BJ (cell line): Measurements from ENCODE around the gene DOCK1. TPM values are rescaled to one million over a fixed set of nuclear protein-coding genes. Genes with fewer than 3 reads are reported as not detected.

Source experiments
- CTCF ChIA-PET: fragments of 350-600 bp; formaldehyde crosslinking; extraction: SDS; loops from one replicate; lab custom pipeline; 2021; ENCODE audit warnings: antibody characterized with exemption, inconsistent platforms; lab: Yijun Ruan, JAX
- POLR2A ChIA-PET: fragments of 300-600 bp; sonication (Branson Sonifier 250); formaldehyde crosslinking; extraction: SDS; loops from one replicate; lab custom pipeline; 2021; ENCODE audit warnings: antibody characterized with exemption; lab: Charles Lee
- DNase-seq: peaks from one replicate; pipeline ENCODE4 v3.0.0-alpha.2; 2011; ENCODE audit warnings: low read depth
- H3K27me3 ChIP-seq: 2 replicates; pipeline ENCODE4 v1.6.0; 2011; ENCODE audit warnings: low read length; ENCODE audit not compliant: control insufficient read depth, insufficient read depth
- H3K36me3 ChIP-seq: 2 replicates; pipeline ENCODE4 v1.5.1; 2011; ENCODE audit warnings: low read length; ENCODE audit not compliant: control insufficient read depth, insufficient read depth
- H3K4me3 ChIP-seq: 2 replicates; pipeline ENCODE4 v1.5.1; 2011; ENCODE audit warnings: low read depth, mild to moderate bottlenecking, control low read depth, low read length
- CTCF ChIP-seq: IDR thresholded peaks from 2 replicates; pipeline ENCODE4 v1.5.1; 2011; ENCODE audit warnings: low read depth, mild to moderate bottlenecking, control low read depth, inconsistent platforms, low read length, moderate library complexity; ENCODE audit not compliant: insufficient read depth
- polyA plus RNA-seq: library from polyadenylated mRNA; depleted of rRNA; stranded (reverse); fragments of >200 nt; gene quantifications from 2 replicates; pipeline ENCODE4 v1.2.3, GENCODE V29; 2011

The DOCK1 gene
- polyA plus RNA-seq, 1 experiment: 20.0 TPM

- H3K36me3 ChIP-seq: no peaks in the 10 kb centered on the region
- no peaks in the 10 kb centered on the region for H3K27me3 ChIP-seq
- no peak for TF ChIP-seq CTCF
- no peak overlapping the region for H3K4me3 ChIP-seq
- CTCF ChIA-PET: no interaction called here
- POLR2A ChIA-PET: no interaction called here
- no peak for DNase-seq
Observed at GRCh38 chr10:127332631-127333030, 427.4 kb downstream of the DOCK1 start.

GRCh38 chr10:127337801-127338200 is 432.6 kb downstream of the DOCK1 start:
- Histone ChIP-seq H3K36me3 (no peaks in the 10 kb centered on the region), H3K27me3 (no peaks in the 10 kb centered on the region), H3K4me3 (no peak overlapping the region)
- TF ChIP-seq CTCF: no peak
- POLR2A ChIA-PET: no interaction called here
- no peak for DNase-seq
- CTCF ChIA-PET: interaction anchor here (0.9 kb wide), 1 partner anchor 13 kb away, joined by 3 read pairs; no protein-coding TSS in a partner anchor

- DNase-seq: peak; percentile 10
- Histone ChIP-seq H3K36me3 (no peaks in the 10 kb centered on the region), H3K27me3 (no peaks in the 10 kb centered on the region), H3K4me3 (no peak overlapping the region)
- ChIA-PET POLR2A (no interaction called here), CTCF (interaction anchor here (0.9 kb wide), 1 partner anchor 14 kb away, joined by 3 read pairs; no protein-coding TSS in a partner anchor)
- TF ChIP-seq CTCF: no peak
Observed at GRCh38 chr10:127338399-127339110, 433.3 kb downstream of the DOCK1 start.

GRCh38 chr10:127343821-127344220 is 438.6 kb downstream of the DOCK1 start:
- H3K27me3 ChIP-seq: no peaks in the 10 kb centered on the region
- no peak for TF ChIP-seq CTCF
- CTCF ChIA-PET: interaction anchor here (0.8 to 1.0 kb wide), 2 partner anchors 9 to 11 kb away, joined by 3 read pairs; no protein-coding TSS in a partner anchor
- DNase-seq: no peak
- no peak overlapping the region for H3K4me3 ChIP-seq
- peaks cover 16% of the 10 kb centered on the region for H3K36me3 ChIP-seq
- POLR2A ChIA-PET: no interaction called here

- ChIA-PET POLR2A (no interaction called here), CTCF (interaction anchor here (0.8 to 1.0 kb wide), 2 partner anchors 9 to 11 kb away, joined by 3 read pairs; no protein-coding TSS in a partner anchor)
- no peak for TF ChIP-seq CTCF
- no peak overlapping the region for H3K4me3 ChIP-seq
- DNase-seq: no peak
- H3K27me3 ChIP-seq: no peaks in the 10 kb centered on the region
- peaks cover 16% of the 10 kb centered on the region for H3K36me3 ChIP-seq
Observed at GRCh38 chr10:127344346-127344745, 439.1 kb downstream of the DOCK1 start.
